ENCODE measurements around the gene RNF167. TPM values are rescaled to one million over a fixed set of nuclear protein-coding genes. Genes with fewer than 3 reads are reported as not detected.

The RNF167 gene
- total and polyA plus RNA-seq, 2 experiments from 2014 or later: 19.8 to 36.6 TPM

DNA sequence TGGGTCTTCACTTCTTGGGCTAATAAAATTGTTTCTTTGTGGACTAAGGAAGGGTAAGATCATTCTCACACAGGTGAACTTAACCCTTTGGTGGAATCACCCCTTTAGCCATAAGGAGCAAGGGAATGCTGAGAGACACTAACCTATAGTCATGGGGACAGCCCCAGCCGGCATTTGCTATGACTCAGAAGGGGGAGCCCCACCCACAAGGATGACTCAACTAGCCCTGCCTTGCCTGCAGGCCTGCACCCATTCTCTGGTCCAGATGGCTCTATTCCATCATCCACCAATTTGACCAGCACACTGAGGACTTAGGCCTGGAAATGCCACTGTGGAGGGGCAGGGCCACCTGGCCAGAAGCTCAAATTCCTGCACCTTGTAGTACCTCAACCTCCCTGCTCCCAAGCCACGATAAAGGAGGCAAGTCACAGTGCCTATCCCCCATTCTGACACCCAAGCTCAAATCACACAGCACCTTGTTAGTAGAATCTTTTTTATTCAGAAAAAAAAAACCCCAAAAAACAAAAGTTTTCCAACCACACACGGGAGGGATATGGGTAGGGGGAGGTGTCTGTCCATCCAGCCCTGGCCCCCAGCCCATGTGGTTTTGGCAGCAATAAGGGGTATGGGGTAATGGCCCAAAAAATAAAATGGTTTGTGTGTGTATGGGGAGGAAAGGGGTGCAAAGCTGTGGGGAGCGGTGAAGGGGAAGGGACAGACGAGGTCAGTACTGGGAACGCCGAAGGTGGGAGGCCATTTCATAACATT, 5.3 kb downstream of the RNF167 start:
- Histone ChIP-seq H3K27ac (peak overlapping the region; percentile 91), H3K9me3 (ENCODE audit: low read depth) (no peaks in the 10 kb centered on the region), H2AFZ (no peak overlapping the region), H3K4me2 (ENCODE audit: unreplicated experiment) (peak overlapping the region; percentile 95), H3K4me3 (peak overlapping the region; percentile 93), H3K4me1 (ENCODE audit: insufficient read depth) (peaks cover 23% of the 10 kb centered on the region), H3K9ac (peak overlapping the region; percentile 83), H3K36me3 (ENCODE audit: low read depth) (peaks cover 11% of the 10 kb centered on the region), H3K27me3 (replicated peaks; ENCODE audit: insufficient read depth) (no peaks in the 10 kb centered on the region), H3K79me2 (ENCODE audit: insufficient read depth) (peaks cover 78% of the 10 kb centered on the region), H3K9me2 (ENCODE audit: insufficient read depth) (no peaks in the 10 kb centered on the region), H4K20me1 (ENCODE audit: insufficient read depth) (peaks cover 6% of the 10 kb centered on the region; the same call in 1 of the 2 replicates), H3F3A (ENCODE audit: insufficient read depth) (peaks cover 59% of the 10 kb centered on the region)
- WGBS, 2 experiments (ENCODE audit: low coverage in 1 of 2, low lambda C conversion rate in 2 of 2, missing lambda C conversion rate in 2 of 2): 21 to 23% methylated on average over 7 of the region's 7 CpGs
- DNase-seq: peak; percentile 96
- in situ Hi-C loops (cut with MboI): no loop called here
- no peak for TF ChIP-seq EZH2phosphoT487 (IDR thresholded peaks at IDR 0.05; ENCODE audit: insufficient read depth, low read depth)
- no peak for TF ChIP-seq EZH2 (IDR thresholded peaks at IDR 0.05; ENCODE audit: insufficient read depth, poor library complexity, severe bottlenecking)

DNA sequence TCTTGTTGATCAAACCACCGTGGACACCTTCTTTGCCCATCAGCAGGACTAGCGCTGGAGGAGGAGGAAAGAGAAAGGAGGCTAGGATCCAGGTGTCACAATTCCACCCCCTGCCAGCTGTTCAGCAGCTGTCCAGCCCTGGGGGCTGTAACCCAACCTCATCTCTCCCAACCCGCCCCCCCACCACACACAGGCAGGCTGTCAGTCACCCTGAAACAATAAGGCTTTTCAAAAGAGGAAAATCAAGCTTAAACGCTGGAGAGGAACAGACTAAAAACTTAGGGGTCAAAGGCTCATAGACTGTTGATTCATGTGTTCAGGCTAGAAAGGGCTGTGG, 5.8 kb downstream of the RNF167 start:
- no peaks in the 10 kb centered on the region for H3K9me2 ChIP-seq (ENCODE audit: insufficient read depth)
- peak overlapping the region; percentile 93 for H3K4me3 ChIP-seq
- H3K27me3 ChIP-seq (replicated peaks; ENCODE audit: insufficient read depth): no peaks in the 10 kb centered on the region
- in situ Hi-C loops (cut with MboI): no loop called here
- H3K27ac ChIP-seq: peak overlapping the region; percentile 91
- peak overlapping the region; percentile 83 for H3K9ac ChIP-seq
- H4K20me1 ChIP-seq (ENCODE audit: insufficient read depth): peaks cover 6% of the 10 kb centered on the region; the same call in 1 of the 2 replicates
- peaks cover 11% of the 10 kb centered on the region for H3K36me3 ChIP-seq (ENCODE audit: low read depth)
- H3K9me3 ChIP-seq (ENCODE audit: low read depth): no peaks in the 10 kb centered on the region
- H3K4me1 ChIP-seq (ENCODE audit: insufficient read depth): peaks cover 23% of the 10 kb centered on the region
- TF ChIP-seq EZH2 (IDR thresholded peaks at IDR 0.05; ENCODE audit: insufficient read depth, poor library complexity, severe bottlenecking) (no peak), EZH2phosphoT487 (IDR thresholded peaks at IDR 0.05; ENCODE audit: insufficient read depth, low read depth) (no peak)
- peak; percentile 23 for DNase-seq
- peaks cover 58% of the 10 kb centered on the region for H3F3A ChIP-seq (ENCODE audit: insufficient read depth)
- H3K79me2 ChIP-seq (ENCODE audit: insufficient read depth): peaks cover 74% of the 10 kb centered on the region
- WGBS, 2 experiments (ENCODE audit: low coverage in 1 of 2, low lambda C conversion rate in 2 of 2, missing lambda C conversion rate in 2 of 2): 31 to 51% methylated on average over 3 to 4 of the region's 4 CpGs
- H3K4me2 ChIP-seq (ENCODE audit: unreplicated experiment): peak overlapping the region; percentile 95
- no peak overlapping the region for H2AFZ ChIP-seq

DNA sequence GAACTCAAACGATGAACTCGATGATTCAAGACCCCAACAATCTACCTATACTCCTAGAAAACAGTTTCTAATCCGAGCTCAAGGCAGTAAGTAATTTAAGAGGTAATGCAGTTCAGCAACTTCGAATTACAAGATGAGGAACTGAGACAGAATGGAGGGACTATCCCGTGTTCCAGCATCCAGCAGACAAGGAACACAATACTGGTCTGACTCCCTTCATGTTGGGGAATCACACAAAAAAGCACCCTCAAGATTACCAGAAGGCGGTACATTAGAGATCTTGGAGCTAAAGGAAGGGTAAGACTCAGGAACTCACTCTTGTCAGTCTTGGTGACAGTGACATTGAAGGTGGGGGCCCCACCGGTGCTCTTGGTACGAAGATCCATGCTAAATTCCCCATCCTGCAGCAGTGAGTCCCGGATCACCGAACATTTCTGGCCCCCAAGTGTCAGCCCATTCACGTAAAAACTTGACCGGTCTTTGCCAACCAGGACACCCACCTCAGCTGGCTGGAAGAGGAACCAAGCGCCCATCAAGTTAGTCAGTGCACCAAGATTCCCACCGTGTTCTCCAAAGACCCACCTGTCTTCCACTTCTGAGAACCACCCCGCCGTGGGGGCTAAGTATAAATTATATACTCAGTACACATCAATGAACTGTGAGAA, 6.4 kb downstream of the RNF167 start:
- no peak overlapping the region for H2AFZ ChIP-seq
- no peaks in the 10 kb centered on the region for H3K9me2 ChIP-seq (ENCODE audit: insufficient read depth)
- peaks cover 69% of the 10 kb centered on the region for H3K79me2 ChIP-seq (ENCODE audit: insufficient read depth)
- H3K9ac ChIP-seq: peak overlapping the region; percentile 83
- in situ Hi-C loops (cut with MboI): no loop called here
- DNase-seq: peak; percentile 12
- peaks cover 6% of the 10 kb centered on the region; the same call in 1 of the 2 replicates for H4K20me1 ChIP-seq (ENCODE audit: insufficient read depth)
- peaks cover 11% of the 10 kb centered on the region for H3K36me3 ChIP-seq (ENCODE audit: low read depth)
- H3K9me3 ChIP-seq (ENCODE audit: low read depth): no peaks in the 10 kb centered on the region
- peak overlapping the region; percentile 95 for H3K4me2 ChIP-seq (ENCODE audit: unreplicated experiment)
- TF ChIP-seq EZH2phosphoT487 (IDR thresholded peaks at IDR 0.05; ENCODE audit: insufficient read depth, low read depth) (no peak), EZH2 (IDR thresholded peaks at IDR 0.05; ENCODE audit: insufficient read depth, poor library complexity, severe bottlenecking) (no peak)
- H3K4me1 ChIP-seq (ENCODE audit: insufficient read depth): peaks cover 22% of the 10 kb centered on the region
- H3F3A ChIP-seq (ENCODE audit: insufficient read depth): peaks cover 52% of the 10 kb centered on the region
- peak overlapping the region; percentile 93 for H3K4me3 ChIP-seq
- peak overlapping the region; percentile 91 for H3K27ac ChIP-seq
- WGBS, 2 experiments (ENCODE audit: low coverage in 1 of 2, low lambda C conversion rate in 2 of 2, missing lambda C conversion rate in 2 of 2): 16% methylated on average over 16 of the region's 16 CpGs
- H3K27me3 ChIP-seq (replicated peaks; ENCODE audit: insufficient read depth): no peaks in the 10 kb centered on the region

DNA sequence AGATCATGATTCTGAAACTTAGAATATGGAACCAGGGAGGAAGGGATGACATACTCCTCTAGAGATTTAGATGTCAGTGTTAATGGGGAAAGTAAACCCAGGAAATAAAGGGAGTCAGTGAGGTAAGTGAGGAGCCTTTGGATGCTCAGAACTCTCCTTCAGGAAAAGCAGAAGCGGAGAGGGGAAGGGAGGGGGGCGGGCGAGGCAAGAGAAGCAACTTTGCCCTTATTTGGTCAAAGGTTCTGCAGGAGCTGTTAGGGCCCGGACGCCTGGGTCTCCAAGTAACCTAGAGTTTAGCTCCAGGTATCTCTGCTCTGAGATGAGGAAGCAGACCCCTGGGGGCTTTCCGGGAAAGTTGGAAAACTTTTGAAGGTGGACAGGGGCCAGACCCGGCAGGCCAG, 6.9 kb downstream of the RNF167 start:
- H3K79me2 ChIP-seq (ENCODE audit: insufficient read depth): peaks cover 63% of the 10 kb centered on the region
- peaks cover 11% of the 10 kb centered on the region for H3K36me3 ChIP-seq (ENCODE audit: low read depth)
- H3F3A ChIP-seq (ENCODE audit: insufficient read depth): peaks cover 47% of the 10 kb centered on the region
- peak overlapping the region; percentile 83 for H3K9ac ChIP-seq
- no peak overlapping the region for H2AFZ ChIP-seq
- H3K9me3 ChIP-seq (ENCODE audit: low read depth): no peaks in the 10 kb centered on the region
- no peaks in the 10 kb centered on the region for H3K9me2 ChIP-seq (ENCODE audit: insufficient read depth)
- WGBS, 2 experiments (ENCODE audit: low coverage in 1 of 2, low lambda C conversion rate in 2 of 2, missing lambda C conversion rate in 2 of 2): 0% methylated on average over 2 to 7 of the region's 7 CpGs
- peak overlapping the region; percentile 95 for H3K4me2 ChIP-seq (ENCODE audit: unreplicated experiment)
- H3K27ac ChIP-seq: peak overlapping the region; percentile 91
- peaks cover 16% of the 10 kb centered on the region for H3K4me1 ChIP-seq (ENCODE audit: insufficient read depth)
- no peaks in the 10 kb centered on the region for H3K27me3 ChIP-seq (replicated peaks; ENCODE audit: insufficient read depth)
- in situ Hi-C loops (cut with MboI): no loop called here
- TF ChIP-seq EZH2 (IDR thresholded peaks at IDR 0.05; ENCODE audit: insufficient read depth, poor library complexity, severe bottlenecking) (no peak), EZH2phosphoT487 (IDR thresholded peaks at IDR 0.05; ENCODE audit: insufficient read depth, low read depth) (no peak)
- H4K20me1 ChIP-seq (ENCODE audit: insufficient read depth): peaks cover 6% of the 10 kb centered on the region; the same call in 1 of the 2 replicates
- DNase-seq: peak; percentile 47
- H3K4me3 ChIP-seq: peak overlapping the region; percentile 93
